Skeletal muscle satellite cell (primary cell): ENCODE measurements around the gene AFAP1L2.

Experiments
- H3K27me3 ChIP-seq: 2 replicates; pipeline ENCODE4 v1.7.0; 2013; ENCODE audit warnings: low read length; ENCODE audit not compliant: control insufficient read depth, insufficient read depth
- H3K36me3 ChIP-seq: 2 replicates; pipeline ENCODE4 v1.7.0; 2013; ENCODE audit warnings: mild to moderate bottlenecking, control low read depth, low read length; ENCODE audit not compliant: insufficient read depth
- H3K4me1 ChIP-seq: 2 replicates; pipeline ENCODE4 v1.7.0; 2013; ENCODE audit warnings: low read length; ENCODE audit not compliant: control insufficient read depth, insufficient read depth
- H3K4me2 ChIP-seq: 2 replicates; pipeline ENCODE4 v1.7.0; 2013; ENCODE audit warnings: mild to moderate bottlenecking, low read length
- H3K4me3 ChIP-seq: 2 replicates; pipeline ENCODE4 v1.7.0; 2013; ENCODE audit warnings: low read length
- H3K9ac ChIP-seq: 2 replicates; pipeline ENCODE4 v1.7.0; 2013; ENCODE audit warnings: mild to moderate bottlenecking, low read depth, low read length, moderate library complexity
- H3K9me3 ChIP-seq: replicated peaks from 2 replicates; pipeline ENCODE4 v1.7.0; 2013; ENCODE audit warnings: mild to moderate bottlenecking, control low read depth, low read length

The AFAP1L2 gene

GRCh38 chr10:114431414-114432135 lies 27.3 kb upstream of the AFAP1L2 start:
- H3K4me3 ChIP-seq: no peak overlapping the region
- H3K27me3 ChIP-seq: peaks cover 1% of the 10 kb centered on the region
- H3K9me3 ChIP-seq: no peaks in the 10 kb centered on the region
- H3K4me1 ChIP-seq: no peaks in the 10 kb centered on the region
- no peak overlapping the region for H3K9ac ChIP-seq
- no peak overlapping the region for H3K4me2 ChIP-seq
- H3K36me3 ChIP-seq: no peaks in the 10 kb centered on the region

- Histone ChIP-seq H3K4me2 (no peak overlapping the region), H3K4me1 (no peaks in the 10 kb centered on the region), H3K36me3 (no peaks in the 10 kb centered on the region), H3K9me3 (no peaks in the 10 kb centered on the region), H3K9ac (no peak overlapping the region), H3K4me3 (no peak overlapping the region), H3K27me3 (peaks cover 6% of the 10 kb centered on the region)
Observed at GRCh38 chr10:114430688-114431413, 26.5 kb upstream of the AFAP1L2 start.

GRCh38 chr10:114429581-114430335 lies 25.5 kb upstream of the AFAP1L2 start:
- Histone ChIP-seq H3K27me3 (peaks cover 6% of the 10 kb centered on the region), H3K9ac (no peak overlapping the region), H3K4me2 (no peak overlapping the region), H3K36me3 (no peaks in the 10 kb centered on the region), H3K4me3 (no peak overlapping the region), H3K9me3 (no peaks in the 10 kb centered on the region), H3K4me1 (no peaks in the 10 kb centered on the region)

GRCh38 chr10:114427124-114427852 lies 23.0 kb upstream of the AFAP1L2 start:
- no peaks in the 10 kb centered on the region for H3K4me1 ChIP-seq
- no peak overlapping the region for H3K4me2 ChIP-seq
- no peaks in the 10 kb centered on the region for H3K36me3 ChIP-seq
- H3K4me3 ChIP-seq: no peak overlapping the region
- peaks cover 13% of the 10 kb centered on the region for H3K27me3 ChIP-seq
- H3K9ac ChIP-seq: no peak overlapping the region
- no peaks in the 10 kb centered on the region for H3K9me3 ChIP-seq

GRCh38 chr10:114426476-114426875 lies 22.2 kb upstream of the AFAP1L2 start:
- no peak overlapping the region for H3K4me2 ChIP-seq
- no peak overlapping the region for H3K9ac ChIP-seq
- H3K4me1 ChIP-seq: no peaks in the 10 kb centered on the region
- H3K36me3 ChIP-seq: no peaks in the 10 kb centered on the region
- no peak overlapping the region for H3K4me3 ChIP-seq
- peaks cover 17% of the 10 kb centered on the region for H3K27me3 ChIP-seq
- H3K9me3 ChIP-seq: no peaks in the 10 kb centered on the region

- H3K4me2 ChIP-seq: no peak overlapping the region
- H3K9me3 ChIP-seq: no peaks in the 10 kb centered on the region
- H3K4me3 ChIP-seq: no peak overlapping the region
- H3K27me3 ChIP-seq: peaks cover 29% of the 10 kb centered on the region
- no peaks in the 10 kb centered on the region for H3K36me3 ChIP-seq
- no peaks in the 10 kb centered on the region for H3K4me1 ChIP-seq
- H3K9ac ChIP-seq: no peak overlapping the region
Observed at GRCh38 chr10:114420811-114421485, 16.6 kb upstream of the AFAP1L2 start.

GRCh38 chr10:114418109-114418508 lies 13.8 kb upstream of the AFAP1L2 start:
- Histone ChIP-seq H3K4me3 (no peak overlapping the region), H3K9me3 (no peaks in the 10 kb centered on the region), H3K4me1 (no peaks in the 10 kb centered on the region), H3K27me3 (peaks cover 27% of the 10 kb centered on the region), H3K4me2 (no peak overlapping the region), H3K36me3 (no peaks in the 10 kb centered on the region), H3K9ac (no peak overlapping the region)

GRCh38 chr10:114412907-114413797 lies 8.8 kb upstream of the AFAP1L2 start:
- Histone ChIP-seq H3K9me3 (no peaks in the 10 kb centered on the region), H3K4me2 (no peak overlapping the region), H3K4me3 (no peak overlapping the region)

GRCh38 chr10:114408968-114409444 lies 4.7 kb upstream of the AFAP1L2 start:
- Histone ChIP-seq H3K4me1 (no peaks in the 10 kb centered on the region), H3K4me2 (no peak overlapping the region), H3K9me3 (no peaks in the 10 kb centered on the region), H3K36me3 (no peaks in the 10 kb centered on the region), H3K4me3 (no peak overlapping the region), H3K27me3 (peaks cover 33% of the 10 kb centered on the region), H3K9ac (no peak overlapping the region)

More at GRCh38 chr10:114412907-114413797, 8.8 kb upstream of the AFAP1L2 start:
- Histone ChIP-seq H3K36me3 (no peaks in the 10 kb centered on the region), H3K9ac (no peak overlapping the region), H3K27me3 (peaks cover 22% of the 10 kb centered on the region), H3K4me1 (no peaks in the 10 kb centered on the region)
